Hepatocyte (in vitro differentiated cells): Measurements from ENCODE around the gene NACA2.

Source experiments
- CTCF ChIP-seq: fragments of 200-600 bp; sonication (generic); IDR thresholded peaks from 2 replicates; pipeline ENCODE4 v1.5.1; 2016; ENCODE audit warnings: antibody characterized with exemption, mild to moderate bottlenecking; ENCODE audit not compliant: poor library complexity
- EZH2phosphoT487 ChIP-seq: fragments of 200-600 bp; sonication (generic); IDR thresholded peaks from one replicate; pipeline ENCODE4 v1.6.1; 2018; ENCODE audit warnings: antibody characterized with exemption, mild to moderate bottlenecking, low read depth, moderate library complexity; ENCODE audit not compliant: unreplicated experiment, severe bottlenecking

- TF ChIP-seq CTCF: no peak
- TF ChIP-seq EZH2phosphoT487: no peak
Measured at GRCh38 chr17:61568219-61569072, 22.6 kb downstream of the NACA2 start.
